Ishikawa (cell line): ENCODE data around the gene SKIC2.

Experiments
- EGR1 ChIP-seq: IDR thresholded peaks from 2 replicates; pipeline ENCODE4 v1.6.1; 2012
- EP300 ChIP-seq: IDR thresholded peaks from 2 replicates; pipeline ENCODE4 v1.6.1; 2012; ENCODE audit warnings: borderline replicate concordance
- RAD21 ChIP-seq: IDR thresholded peaks from 2 replicates; pipeline ENCODE4 v1.6.1; 2012; ENCODE audit warnings: low read depth
- TAF1 ChIP-seq: IDR thresholded peaks from 2 replicates; pipeline ENCODE4 v1.6.1; 2012; ENCODE audit warnings: low read depth, mild to moderate bottlenecking
- TCF12 ChIP-seq: IDR thresholded peaks from 2 replicates; pipeline ENCODE4 v1.6.1; 2012; ENCODE audit warnings: low read depth
- TEAD4 ChIP-seq: IDR thresholded peaks from 2 replicates; pipeline ENCODE4 v1.6.1; 2012
- USF1 ChIP-seq: IDR thresholded peaks from 2 replicates; pipeline ENCODE4 v1.6.1; 2012
- TF ChIP-seq, protein P1 (sequence below): IDR thresholded peaks from 2 replicates; pipeline ENCODE4 v1.6.1; 2012; ENCODE audit warnings: low read depth, mild to moderate bottlenecking
- TF ChIP-seq, protein P2 (sequence below): IDR thresholded peaks from 2 replicates; pipeline ENCODE4 v1.6.1; 2012

- TF ChIP-seq TAF1: no peak
- TF ChIP-seq, protein P1, sequence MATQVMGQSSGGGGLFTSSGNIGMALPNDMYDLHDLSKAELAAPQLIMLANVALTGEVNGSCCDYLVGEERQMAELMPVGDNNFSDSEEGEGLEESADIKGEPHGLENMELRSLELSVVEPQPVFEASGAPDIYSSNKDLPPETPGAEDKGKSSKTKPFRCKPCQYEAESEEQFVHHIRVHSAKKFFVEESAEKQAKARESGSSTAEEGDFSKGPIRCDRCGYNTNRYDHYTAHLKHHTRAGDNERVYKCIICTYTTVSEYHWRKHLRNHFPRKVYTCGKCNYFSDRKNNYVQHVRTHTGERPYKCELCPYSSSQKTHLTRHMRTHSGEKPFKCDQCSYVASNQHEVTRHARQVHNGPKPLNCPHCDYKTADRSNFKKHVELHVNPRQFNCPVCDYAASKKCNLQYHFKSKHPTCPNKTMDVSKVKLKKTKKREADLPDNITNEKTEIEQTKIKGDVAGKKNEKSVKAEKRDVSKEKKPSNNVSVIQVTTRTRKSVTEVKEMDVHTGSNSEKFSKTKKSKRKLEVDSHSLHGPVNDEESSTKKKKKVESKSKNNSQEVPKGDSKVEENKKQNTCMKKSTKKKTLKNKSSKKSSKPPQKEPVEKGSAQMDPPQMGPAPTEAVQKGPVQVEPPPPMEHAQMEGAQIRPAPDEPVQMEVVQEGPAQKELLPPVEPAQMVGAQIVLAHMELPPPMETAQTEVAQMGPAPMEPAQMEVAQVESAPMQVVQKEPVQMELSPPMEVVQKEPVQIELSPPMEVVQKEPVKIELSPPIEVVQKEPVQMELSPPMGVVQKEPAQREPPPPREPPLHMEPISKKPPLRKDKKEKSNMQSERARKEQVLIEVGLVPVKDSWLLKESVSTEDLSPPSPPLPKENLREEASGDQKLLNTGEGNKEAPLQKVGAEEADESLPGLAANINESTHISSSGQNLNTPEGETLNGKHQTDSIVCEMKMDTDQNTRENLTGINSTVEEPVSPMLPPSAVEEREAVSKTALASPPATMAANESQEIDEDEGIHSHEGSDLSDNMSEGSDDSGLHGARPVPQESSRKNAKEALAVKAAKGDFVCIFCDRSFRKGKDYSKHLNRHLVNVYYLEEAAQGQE: no peak
- no peak for TF ChIP-seq EGR1
- no peak for TF ChIP-seq TCF12
- TF ChIP-seq USF1: no peak
- TF ChIP-seq RAD21: no peak
- TF ChIP-seq TEAD4: no peak
- TF ChIP-seq, protein P2, sequence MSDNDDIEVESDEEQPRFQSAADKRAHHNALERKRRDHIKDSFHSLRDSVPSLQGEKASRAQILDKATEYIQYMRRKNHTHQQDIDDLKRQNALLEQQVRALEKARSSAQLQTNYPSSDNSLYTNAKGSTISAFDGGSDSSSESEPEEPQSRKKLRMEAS: no peak
- TF ChIP-seq EP300: no peak
Measured at GRCh38 chr6:31919624-31920303, 39.2 kb upstream of the SKIC2 start.
